ENCODE results near the gene UBE2Z. TPM values are rescaled to one million over a fixed set of nuclear protein-coding genes. Genes with fewer than 3 reads are reported as not detected.

The UBE2Z gene
- total and polyA plus RNA-seq, 9 of the 15 experiments (the other 6 are each of a cell fraction or from before 2014, with no cell fraction given), result 11.8 to 89.0 (median 38.2) TPM

GRCh38 chr17:48944515-48945260 is 36.5 kb downstream of the UBE2Z start, which contains the start of gene SNF8 (continued):
- TF ChIP-seq TOE1 (IDR thresholded peaks at IDR 0.05; ENCODE audit: borderline replicate concordance), result no peak
- peak; percentile 57; the same call in 1 of the 2 replicates for TF ChIP-seq TOE1 (CRISPR knock-in tag; IDR thresholded peaks at IDR 0.05; ENCODE audit: borderline replicate concordance, low read depth)
- TF ChIP-seq ZEB2 (IDR thresholded peaks at IDR 0.05), result peak; percentile 17; the same call in 1 of the 2 replicates
- peak; percentile 98 for TF ChIP-seq ZBTB40 (IDR thresholded peaks at IDR 0.05)
- no peak for TF ChIP-seq ZBTB40 (CRISPR knock-in tag; IDR thresholded peaks at IDR 0.05)
- TF ChIP-seq GABPB2 (CRISPR knock-in tag; conservative IDR thresholded peaks at IDR 0.05), result no peak
- peak; percentile 69 for TF ChIP-seq NCOA1 (IDR thresholded peaks at IDR 0.05; ENCODE audit: low read depth)
- TF ChIP-seq L3MBTL2 (IDR thresholded peaks at IDR 0.05), result peak; percentile 99
- TF ChIP-seq ZNF395 (CRISPR knock-in tag; IDR thresholded peaks at IDR 0.05), result peak; percentile 95; the same call in 1 of the 2 replicates
- peak; percentile 90 for TF ChIP-seq POLR2A (conservative IDR thresholded peaks at IDR 0.05)
- no peak for TF ChIP-seq ZNF146 (CRISPR knock-in tag; IDR thresholded peaks at IDR 0.05; ENCODE audit: unreplicated experiment)
- TF ChIP-seq ETV1 (tag; conservative IDR thresholded peaks at IDR 0.05; ENCODE audit: low read depth), result peak; percentile 63; the same call in 1 of the 2 replicates
- peak; percentile 97 for TF ChIP-seq CREB1 (IDR thresholded peaks at IDR 0.05)
- TF ChIP-seq CREB1 (CRISPR knock-in tag; IDR thresholded peaks at IDR 0.05), result peak; percentile 99
